ENCODE data around the gene ADARB1. TPM values are rescaled to one million over a fixed set of nuclear protein-coding genes. Genes with fewer than 3 reads are reported as not detected.

Gene ADARB1
- total and polyA plus RNA-seq, 9 of the 15 experiments (the other 6 are each of a cell fraction or from before 2014, with no cell fraction given), result 6.7 to 16.0 (median 8.3) TPM

DNA sequence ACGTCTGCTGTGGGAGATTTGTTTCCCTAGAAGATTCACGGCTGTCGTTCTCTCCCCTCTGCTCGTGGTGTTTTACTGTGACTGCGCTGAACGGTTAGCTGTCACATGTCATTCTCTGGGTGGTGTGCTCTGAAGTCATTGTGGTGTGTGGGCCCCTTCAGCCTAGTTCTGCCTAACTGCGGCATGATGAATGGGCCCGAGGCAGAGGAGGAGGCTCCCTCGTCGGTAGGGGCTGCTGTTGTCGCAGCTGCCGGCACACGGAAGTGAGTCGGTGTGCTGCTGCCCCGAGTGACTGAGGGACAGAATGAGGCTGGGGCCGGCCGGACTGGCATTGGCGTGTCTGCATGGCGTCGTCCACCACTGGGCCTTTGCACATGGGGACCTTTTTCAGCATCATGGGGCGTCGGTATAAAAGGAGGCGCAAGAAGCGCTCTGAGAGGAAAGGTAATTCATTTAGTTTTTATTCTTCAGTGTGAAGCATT is 77.9 kb downstream of the ADARB1 start (continued):
- TF ChIP-seq, protein P1, sequence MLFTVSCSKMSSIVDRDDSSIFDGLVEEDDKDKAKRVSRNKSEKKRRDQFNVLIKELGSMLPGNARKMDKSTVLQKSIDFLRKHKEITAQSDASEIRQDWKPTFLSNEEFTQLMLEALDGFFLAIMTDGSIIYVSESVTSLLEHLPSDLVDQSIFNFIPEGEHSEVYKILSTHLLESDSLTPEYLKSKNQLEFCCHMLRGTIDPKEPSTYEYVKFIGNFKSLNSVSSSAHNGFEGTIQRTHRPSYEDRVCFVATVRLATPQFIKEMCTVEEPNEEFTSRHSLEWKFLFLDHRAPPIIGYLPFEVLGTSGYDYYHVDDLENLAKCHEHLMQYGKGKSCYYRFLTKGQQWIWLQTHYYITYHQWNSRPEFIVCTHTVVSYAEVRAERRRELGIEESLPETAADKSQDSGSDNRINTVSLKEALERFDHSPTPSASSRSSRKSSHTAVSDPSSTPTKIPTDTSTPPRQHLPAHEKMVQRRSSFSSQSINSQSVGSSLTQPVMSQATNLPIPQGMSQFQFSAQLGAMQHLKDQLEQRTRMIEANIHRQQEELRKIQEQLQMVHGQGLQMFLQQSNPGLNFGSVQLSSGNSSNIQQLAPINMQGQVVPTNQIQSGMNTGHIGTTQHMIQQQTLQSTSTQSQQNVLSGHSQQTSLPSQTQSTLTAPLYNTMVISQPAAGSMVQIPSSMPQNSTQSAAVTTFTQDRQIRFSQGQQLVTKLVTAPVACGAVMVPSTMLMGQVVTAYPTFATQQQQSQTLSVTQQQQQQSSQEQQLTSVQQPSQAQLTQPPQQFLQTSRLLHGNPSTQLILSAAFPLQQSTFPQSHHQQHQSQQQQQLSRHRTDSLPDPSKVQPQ (CRISPR knock-in tag; IDR thresholded peaks at IDR 0.05; ENCODE audit: borderline replicate concordance), result no peak
- TF ChIP-seq MCM5 (IDR thresholded peaks at IDR 0.05; ENCODE audit: low read depth), result no peak
- TF ChIP-seq NFRKB (IDR thresholded peaks at IDR 0.05; ENCODE audit: low read depth), result no peak
- TF ChIP-seq, protein P2, sequence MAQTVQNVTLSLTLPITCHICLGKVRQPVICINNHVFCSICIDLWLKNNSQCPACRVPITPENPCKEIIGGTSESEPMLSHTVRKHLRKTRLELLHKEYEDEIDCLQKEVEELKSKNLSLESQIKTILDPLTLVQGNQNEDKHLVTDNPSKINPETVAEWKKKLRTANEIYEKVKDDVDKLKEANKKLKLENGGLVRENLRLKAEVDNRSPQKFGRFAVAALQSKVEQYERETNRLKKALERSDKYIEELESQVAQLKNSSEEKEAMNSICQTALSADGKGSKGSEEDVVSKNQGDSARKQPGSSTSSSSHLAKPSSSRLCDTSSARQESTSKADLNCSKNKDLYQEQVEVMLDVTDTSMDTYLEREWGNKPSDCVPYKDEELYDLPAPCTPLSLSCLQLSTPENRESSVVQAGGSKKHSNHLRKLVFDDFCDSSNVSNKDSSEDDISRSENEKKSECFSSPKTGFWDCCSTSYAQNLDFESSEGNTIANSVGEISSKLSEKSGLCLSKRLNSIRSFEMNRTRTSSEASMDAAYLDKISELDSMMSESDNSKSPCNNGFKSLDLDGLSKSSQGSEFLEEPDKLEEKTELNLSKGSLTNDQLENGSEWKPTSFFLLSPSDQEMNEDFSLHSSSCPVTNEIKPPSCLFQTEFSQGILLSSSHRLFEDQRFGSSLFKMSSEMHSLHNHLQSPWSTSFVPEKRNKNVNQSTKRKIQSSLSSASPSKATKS (CRISPR knock-in tag; IDR thresholded peaks at IDR 0.05), result no peak
- no peak for TF ChIP-seq ZFP30 (CRISPR knock-in tag; IDR thresholded peaks at IDR 0.05; ENCODE audit: borderline replicate concordance)
- TF ChIP-seq, protein P3, sequence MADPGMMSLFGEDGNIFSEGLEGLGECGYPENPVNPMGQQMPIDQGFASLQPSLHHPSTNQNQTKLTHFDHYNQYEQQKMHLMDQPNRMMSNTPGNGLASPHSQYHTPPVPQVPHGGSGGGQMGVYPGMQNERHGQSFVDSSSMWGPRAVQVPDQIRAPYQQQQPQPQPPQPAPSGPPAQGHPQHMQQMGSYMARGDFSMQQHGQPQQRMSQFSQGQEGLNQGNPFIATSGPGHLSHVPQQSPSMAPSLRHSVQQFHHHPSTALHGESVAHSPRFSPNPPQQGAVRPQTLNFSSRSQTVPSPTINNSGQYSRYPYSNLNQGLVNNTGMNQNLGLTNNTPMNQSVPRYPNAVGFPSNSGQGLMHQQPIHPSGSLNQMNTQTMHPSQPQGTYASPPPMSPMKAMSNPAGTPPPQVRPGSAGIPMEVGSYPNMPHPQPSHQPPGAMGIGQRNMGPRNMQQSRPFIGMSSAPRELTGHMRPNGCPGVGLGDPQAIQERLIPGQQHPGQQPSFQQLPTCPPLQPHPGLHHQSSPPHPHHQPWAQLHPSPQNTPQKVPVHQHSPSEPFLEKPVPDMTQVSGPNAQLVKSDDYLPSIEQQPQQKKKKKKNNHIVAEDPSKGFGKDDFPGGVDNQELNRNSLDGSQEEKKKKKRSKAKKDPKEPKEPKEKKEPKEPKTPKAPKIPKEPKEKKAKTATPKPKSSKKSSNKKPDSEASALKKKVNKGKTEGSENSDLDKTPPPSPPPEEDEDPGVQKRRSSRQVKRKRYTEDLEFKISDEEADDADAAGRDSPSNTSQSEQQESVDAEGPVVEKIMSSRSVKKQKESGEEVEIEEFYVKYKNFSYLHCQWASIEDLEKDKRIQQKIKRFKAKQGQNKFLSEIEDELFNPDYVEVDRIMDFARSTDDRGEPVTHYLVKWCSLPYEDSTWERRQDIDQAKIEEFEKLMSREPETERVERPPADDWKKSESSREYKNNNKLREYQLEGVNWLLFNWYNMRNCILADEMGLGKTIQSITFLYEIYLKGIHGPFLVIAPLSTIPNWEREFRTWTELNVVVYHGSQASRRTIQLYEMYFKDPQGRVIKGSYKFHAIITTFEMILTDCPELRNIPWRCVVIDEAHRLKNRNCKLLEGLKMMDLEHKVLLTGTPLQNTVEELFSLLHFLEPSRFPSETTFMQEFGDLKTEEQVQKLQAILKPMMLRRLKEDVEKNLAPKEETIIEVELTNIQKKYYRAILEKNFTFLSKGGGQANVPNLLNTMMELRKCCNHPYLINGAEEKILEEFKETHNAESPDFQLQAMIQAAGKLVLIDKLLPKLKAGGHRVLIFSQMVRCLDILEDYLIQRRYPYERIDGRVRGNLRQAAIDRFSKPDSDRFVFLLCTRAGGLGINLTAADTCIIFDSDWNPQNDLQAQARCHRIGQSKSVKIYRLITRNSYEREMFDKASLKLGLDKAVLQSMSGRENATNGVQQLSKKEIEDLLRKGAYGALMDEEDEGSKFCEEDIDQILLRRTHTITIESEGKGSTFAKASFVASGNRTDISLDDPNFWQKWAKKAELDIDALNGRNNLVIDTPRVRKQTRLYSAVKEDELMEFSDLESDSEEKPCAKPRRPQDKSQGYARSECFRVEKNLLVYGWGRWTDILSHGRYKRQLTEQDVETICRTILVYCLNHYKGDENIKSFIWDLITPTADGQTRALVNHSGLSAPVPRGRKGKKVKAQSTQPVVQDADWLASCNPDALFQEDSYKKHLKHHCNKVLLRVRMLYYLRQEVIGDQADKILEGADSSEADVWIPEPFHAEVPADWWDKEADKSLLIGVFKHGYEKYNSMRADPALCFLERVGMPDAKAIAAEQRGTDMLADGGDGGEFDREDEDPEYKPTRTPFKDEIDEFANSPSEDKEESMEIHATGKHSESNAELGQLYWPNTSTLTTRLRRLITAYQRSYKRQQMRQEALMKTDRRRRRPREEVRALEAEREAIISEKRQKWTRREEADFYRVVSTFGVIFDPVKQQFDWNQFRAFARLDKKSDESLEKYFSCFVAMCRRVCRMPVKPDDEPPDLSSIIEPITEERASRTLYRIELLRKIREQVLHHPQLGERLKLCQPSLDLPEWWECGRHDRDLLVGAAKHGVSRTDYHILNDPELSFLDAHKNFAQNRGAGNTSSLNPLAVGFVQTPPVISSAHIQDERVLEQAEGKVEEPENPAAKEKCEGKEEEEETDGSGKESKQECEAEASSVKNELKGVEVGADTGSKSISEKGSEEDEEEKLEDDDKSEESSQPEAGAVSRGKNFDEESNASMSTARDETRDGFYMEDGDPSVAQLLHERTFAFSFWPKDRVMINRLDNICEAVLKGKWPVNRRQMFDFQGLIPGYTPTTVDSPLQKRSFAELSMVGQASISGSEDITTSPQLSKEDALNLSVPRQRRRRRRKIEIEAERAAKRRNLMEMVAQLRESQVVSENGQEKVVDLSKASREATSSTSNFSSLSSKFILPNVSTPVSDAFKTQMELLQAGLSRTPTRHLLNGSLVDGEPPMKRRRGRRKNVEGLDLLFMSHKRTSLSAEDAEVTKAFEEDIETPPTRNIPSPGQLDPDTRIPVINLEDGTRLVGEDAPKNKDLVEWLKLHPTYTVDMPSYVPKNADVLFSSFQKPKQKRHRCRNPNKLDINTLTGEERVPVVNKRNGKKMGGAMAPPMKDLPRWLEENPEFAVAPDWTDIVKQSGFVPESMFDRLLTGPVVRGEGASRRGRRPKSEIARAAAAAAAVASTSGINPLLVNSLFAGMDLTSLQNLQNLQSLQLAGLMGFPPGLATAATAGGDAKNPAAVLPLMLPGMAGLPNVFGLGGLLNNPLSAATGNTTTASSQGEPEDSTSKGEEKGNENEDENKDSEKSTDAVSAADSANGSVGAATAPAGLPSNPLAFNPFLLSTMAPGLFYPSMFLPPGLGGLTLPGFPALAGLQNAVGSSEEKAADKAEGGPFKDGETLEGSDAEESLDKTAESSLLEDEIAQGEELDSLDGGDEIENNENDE (IDR thresholded peaks at IDR 0.05; ENCODE audit: low read depth, low read length), result no peak
- TF ChIP-seq, protein P4, sequence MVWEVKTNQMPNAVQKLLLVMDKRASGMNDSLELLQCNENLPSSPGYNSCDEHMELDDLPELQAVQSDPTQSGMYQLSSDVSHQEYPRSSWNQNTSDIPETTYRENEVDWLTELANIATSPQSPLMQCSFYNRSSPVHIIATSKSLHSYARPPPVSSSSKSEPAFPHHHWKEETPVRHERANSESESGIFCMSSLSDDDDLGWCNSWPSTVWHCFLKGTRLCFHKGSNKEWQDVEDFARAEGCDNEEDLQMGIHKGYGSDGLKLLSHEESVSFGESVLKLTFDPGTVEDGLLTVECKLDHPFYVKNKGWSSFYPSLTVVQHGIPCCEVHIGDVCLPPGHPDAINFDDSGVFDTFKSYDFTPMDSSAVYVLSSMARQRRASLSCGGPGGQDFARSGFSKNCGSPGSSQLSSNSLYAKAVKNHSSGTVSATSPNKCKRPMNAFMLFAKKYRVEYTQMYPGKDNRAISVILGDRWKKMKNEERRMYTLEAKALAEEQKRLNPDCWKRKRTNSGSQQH (CRISPR knock-in tag; IDR thresholded peaks at IDR 0.05), result peak; percentile 69; the same call in 1 of the 2 replicates
- TF ChIP-seq ZNF347 (CRISPR knock-in tag; IDR thresholded peaks at IDR 0.05; ENCODE audit: low read depth), result no peak

Data from K562 (cell line).